Prostate gland (tissue), 2 donors: ENCODE data around the gene FBXO42. TPM values are rescaled to one million over a fixed set of nuclear protein-coding genes. Genes with fewer than 3 reads are reported as not detected.

ENCODE experiments used
- DNase-seq: peaks from one replicate; pipeline ENCODE4 v3.0.0-alpha.2; 2019; ENCODE audit warnings: low spot score
- H3K27ac ChIP-seq, 2 donors: fragments of 200-600 bp; sonication (generic); 2 replicates each; pipeline ENCODE4 v1.5.1; 2017 to 2019
- H3K27me3 ChIP-seq: fragments of 200-600 bp; sonication (generic); replicated peaks from 2 replicates; pipeline ENCODE4 v1.5.1; 2019; ENCODE audit not compliant: insufficient read depth
- H3K36me3 ChIP-seq, 2 donors: fragments of 200-600 bp; sonication (generic); 1 replicate in 1 of 2; 2 replicates in 1 of 2; pipeline versions ENCODE4 v1.5.1 to v1.8.1; 2017 to 2019
- H3K4me1 ChIP-seq: fragments of 200-600 bp; sonication (generic); replicated peaks from 2 replicates; pipeline ENCODE4 v1.5.1; 2019
- H3K4me3 ChIP-seq, 2 donors: fragments of 200-600 bp; sonication (generic); 2 replicates each; pipeline ENCODE4 v1.5.1; 2017 to 2019
- H3K9me3 ChIP-seq: fragments of 200-600 bp; sonication (generic); 2 replicates; pipeline ENCODE4 v1.5.1; 2017
- POLR2A ChIP-seq: fragments of 450-650 bp; IDR thresholded peaks from one replicate; pipeline ENCODE4 v1.6.1; 2016; ENCODE audit warnings: antibody characterized with exemption, mild to moderate bottlenecking
- POLR2AphosphoS5 ChIP-seq: sonication (generic); formaldehyde crosslinking; IDR thresholded peaks from one replicate; pipeline ENCODE4 v1.6.1; 2017; ENCODE audit warnings: antibody characterized with exemption
- WGBS: methylation state at CpG from one replicate; pipeline ENCODE4 v1.1.5; 2018; 5-methylcytosine and 5-hydroxymethylcytosine counted together
- intact Hi-C: fragments of 100-400 bp; cut with DNase I; formaldehyde crosslinking; loops from one replicate; pipeline ENCODE4 v1.14.2; 2022
- total RNA-seq, 2 donors: library from RNA; depleted of rRNA; stranded (reverse); fragments of >200 nt; gene quantifications; one replicate each; pipeline ENCODE4 v1.1.0, GENCODE V29; 2016
- TF ChIP-seq, protein P1 (sequence below), 4 experiments: fragments of 200-600 bp in 2 of 4; fragments of 450-650 bp in 2 of 4; sonication (generic) in 2 of 4; IDR thresholded peaks; 1 replicate in 3 of 4; 2 replicates in 1 of 4; pipeline ENCODE4 v1.5.1; 2016 to 2019; ENCODE audit warnings: antibody characterized with exemption in 4 of 4, mild to moderate bottlenecking in 2 of 4, moderate library complexity in 2 of 4

FBXO42 gene
- total RNA-seq, 2 donors from 2014 or later, result 26.6 to 52.6 TPM

DNA sequence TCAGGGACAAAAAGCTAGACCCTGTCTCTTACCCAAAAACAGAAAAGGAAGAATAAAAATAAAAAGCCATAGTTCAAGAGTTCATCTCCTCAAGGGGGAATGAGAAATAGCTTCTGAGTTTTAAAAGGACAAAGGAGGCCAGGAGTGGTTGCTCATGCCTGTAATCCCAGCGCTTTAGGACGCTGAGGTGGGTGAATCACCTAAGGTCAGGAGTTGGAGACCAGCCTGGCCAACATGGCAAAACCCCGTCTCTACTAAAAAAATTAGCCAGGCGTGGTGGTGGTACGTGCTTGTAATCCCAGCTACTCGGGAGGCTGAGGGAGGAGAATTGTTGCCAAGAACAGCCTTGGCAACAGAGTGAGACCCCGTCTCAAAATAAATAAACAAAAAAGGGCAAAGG lies 76.7 kb downstream of the FBXO42 start:
- H3K27ac ChIP-seq, result no peak overlapping the region
- no peaks in the 10 kb centered on the region for H3K9me3 ChIP-seq
- no peak for DNase-seq
- intact Hi-C loops, result no loop called here
- TF ChIP-seq, protein P1, sequence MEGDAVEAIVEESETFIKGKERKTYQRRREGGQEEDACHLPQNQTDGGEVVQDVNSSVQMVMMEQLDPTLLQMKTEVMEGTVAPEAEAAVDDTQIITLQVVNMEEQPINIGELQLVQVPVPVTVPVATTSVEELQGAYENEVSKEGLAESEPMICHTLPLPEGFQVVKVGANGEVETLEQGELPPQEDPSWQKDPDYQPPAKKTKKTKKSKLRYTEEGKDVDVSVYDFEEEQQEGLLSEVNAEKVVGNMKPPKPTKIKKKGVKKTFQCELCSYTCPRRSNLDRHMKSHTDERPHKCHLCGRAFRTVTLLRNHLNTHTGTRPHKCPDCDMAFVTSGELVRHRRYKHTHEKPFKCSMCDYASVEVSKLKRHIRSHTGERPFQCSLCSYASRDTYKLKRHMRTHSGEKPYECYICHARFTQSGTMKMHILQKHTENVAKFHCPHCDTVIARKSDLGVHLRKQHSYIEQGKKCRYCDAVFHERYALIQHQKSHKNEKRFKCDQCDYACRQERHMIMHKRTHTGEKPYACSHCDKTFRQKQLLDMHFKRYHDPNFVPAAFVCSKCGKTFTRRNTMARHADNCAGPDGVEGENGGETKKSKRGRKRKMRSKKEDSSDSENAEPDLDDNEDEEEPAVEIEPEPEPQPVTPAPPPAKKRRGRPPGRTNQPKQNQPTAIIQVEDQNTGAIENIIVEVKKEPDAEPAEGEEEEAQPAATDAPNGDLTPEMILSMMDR (IDR thresholded peaks at IDR 0.05), result no peak
- no peak for TF ChIP-seq POLR2A
- H3K4me1 ChIP-seq, result no peaks in the 10 kb centered on the region
- no peaks in the 10 kb centered on the region for H3K36me3 ChIP-seq
- 88% methylated on average over 7 of the region's 7 CpGs for WGBS
- no peaks in the 10 kb centered on the region for H3K27me3 ChIP-seq
- H3K4me3 ChIP-seq, result no peak overlapping the region

GRCh38 chr1:16267690-16268180 lies 84.5 kb downstream of the FBXO42 start:
- intact Hi-C loops, result no loop called here
- TF ChIP-seq, protein P1 (IDR thresholded peaks at IDR 0.05), result no peak
- TF ChIP-seq POLR2A (no peak), POLR2AphosphoS5 (no peak)
- no peak for DNase-seq
- Histone ChIP-seq H3K36me3 (no peaks in the 10 kb centered on the region), H3K9me3 (no peaks in the 10 kb centered on the region), H3K27me3 (no peaks in the 10 kb centered on the region), H3K4me1 (peaks cover 3% of the 10 kb centered on the region), H3K27ac (no peak overlapping the region), H3K4me3 (no peak overlapping the region)

DNA sequence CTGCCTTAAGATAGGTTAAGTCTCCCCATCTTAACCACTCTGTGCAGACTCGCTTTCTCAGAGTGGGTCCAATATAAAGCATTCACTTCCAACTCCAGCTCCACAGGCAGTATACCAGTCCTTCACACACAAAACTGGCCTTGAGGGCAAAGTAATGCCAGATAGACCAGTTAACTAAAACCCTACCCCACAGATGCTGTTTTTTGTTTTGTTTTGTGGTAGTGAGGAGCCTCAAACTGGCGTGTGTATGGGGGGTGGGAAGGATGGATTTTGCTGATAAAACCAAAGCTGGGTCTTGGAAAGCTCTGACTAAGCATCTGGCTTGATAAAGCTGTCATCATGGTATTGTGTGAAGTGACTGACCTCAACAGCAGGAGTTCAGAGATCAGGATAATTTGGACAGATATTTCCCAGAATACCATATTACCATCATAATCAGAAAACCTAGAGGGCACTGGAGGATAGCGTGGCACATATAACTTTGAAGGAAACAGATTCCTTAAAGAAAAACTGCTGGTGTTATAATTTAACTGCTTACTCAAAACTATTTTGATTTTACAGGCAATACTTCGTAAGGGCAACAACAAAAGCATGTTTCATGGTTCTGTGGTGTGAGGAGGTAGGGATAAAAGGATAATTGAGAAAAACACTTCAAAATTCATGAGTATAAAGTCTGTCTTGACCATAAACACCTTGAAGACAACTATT lies 85.7 kb downstream of the FBXO42 start:
- no peak for DNase-seq
- TF ChIP-seq, protein P1 (IDR thresholded peaks at IDR 0.05), result no peak
- TF ChIP-seq POLR2A (no peak), POLR2AphosphoS5 (no peak)
- H3K36me3 ChIP-seq, result no peaks in the 10 kb centered on the region
- H3K4me1 ChIP-seq, result peaks cover 4% of the 10 kb centered on the region
- H3K4me3 ChIP-seq, result no peak overlapping the region
- no peaks in the 10 kb centered on the region for H3K27me3 ChIP-seq
- no peak overlapping the region for H3K27ac ChIP-seq
- intact Hi-C loops, result no loop called here
- H3K9me3 ChIP-seq, result no peaks in the 10 kb centered on the region
- 84% methylated on average over 4 of the region's 4 CpGs for WGBS

DNA sequence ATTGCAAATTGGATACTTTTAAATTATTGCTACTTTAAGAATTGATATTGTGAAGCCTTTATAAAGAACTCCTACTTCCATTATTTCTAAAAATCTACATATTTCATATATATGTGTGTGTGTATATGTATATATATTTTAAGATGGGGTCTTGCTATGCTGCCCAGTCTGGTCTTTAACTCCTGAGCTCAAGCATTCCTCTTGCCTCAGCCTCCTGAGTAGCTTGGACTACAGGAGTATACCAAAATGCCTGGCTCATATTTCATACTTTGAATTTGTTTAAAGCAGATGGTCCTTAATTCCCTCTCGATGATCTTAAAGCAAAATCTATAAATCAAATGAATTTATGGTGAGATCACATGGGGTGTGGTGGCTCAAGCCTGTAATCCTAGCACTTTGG lies 90.2 kb downstream of the FBXO42 start:
- Histone ChIP-seq H3K36me3 (no peaks in the 10 kb centered on the region), H3K27me3 (no peaks in the 10 kb centered on the region), H3K27ac (no peak overlapping the region), H3K4me1 (peaks cover 4% of the 10 kb centered on the region), H3K4me3 (no peak overlapping the region), H3K9me3 (no peaks in the 10 kb centered on the region)
- WGBS, result 75% methylated on average over 1 of the region's 1 CpG
- no peak for TF ChIP-seq POLR2AphosphoS5
- no peak for TF ChIP-seq POLR2A
- TF ChIP-seq, protein P1 (IDR thresholded peaks at IDR 0.05), result no peak
- intact Hi-C loops, result no loop called here
- DNase-seq, result no peak

- Histone ChIP-seq H3K27me3 (no peaks in the 10 kb centered on the region), H3K9me3 (no peaks in the 10 kb centered on the region), H3K4me3 (no peak overlapping the region), H3K27ac (no peak overlapping the region), H3K4me1 (peaks cover 4% of the 10 kb centered on the region), H3K36me3 (peaks cover 2 to 4% of the 10 kb centered on the region in 2 donors)
- 87% methylated on average over 1 of the region's 1 CpG for WGBS
- no peak for DNase-seq
- intact Hi-C loops, result no loop called here
- no peak for TF ChIP-seq POLR2AphosphoS5
- TF ChIP-seq, protein P1 (IDR thresholded peaks at IDR 0.05), result no peak
- TF ChIP-seq POLR2A, result no peak
These were observed 91.5 kb downstream of the FBXO42 start for GRCh38 chr1:16260814-16261213.
